ENCODE results near the gene ALPG. TPM values are rescaled to one million over a fixed set of nuclear protein-coding genes. Genes with fewer than 3 reads are reported as not detected.
"Not testable (repeated sequence)": the region's sequence is repeated elsewhere in the genome, so short reads cannot be mapped to it uniquely, and the experiment has no call there.

Gene ALPG
- total RNA-seq, 2 experiments from 2014 or later: not detected

- Mint-ChIP-seq H3K27me3 (peaks cover 66% of the 10 kb centered on the region), H3K4me1 (peaks cover 6% of the 10 kb centered on the region), H3K9me3 (no peaks in the 10 kb centered on the region), H3K36me3 (no peaks in the 10 kb centered on the region), H3K4me3 (peak overlapping the region; percentile 59), H3K27ac (no peak overlapping the region)
- peak; percentile 59 for DNase-seq
Observed at GRCh38 chr2:232418466-232419244, 12.0 kb downstream of the ALPG start.

- Mint-ChIP-seq H3K27ac (no peak overlapping the region), H3K27me3 (peaks cover 60% of the 10 kb centered on the region), H3K36me3 (no peaks in the 10 kb centered on the region), H3K9me3 (no peaks in the 10 kb centered on the region), H3K4me3 (peak overlapping the region; percentile 59), H3K4me1 (peaks cover 5% of the 10 kb centered on the region)
- peak; percentile 37 for DNase-seq
Observed at GRCh38 chr2:232419245-232420072, 12.8 kb downstream of the ALPG start.

DNA sequence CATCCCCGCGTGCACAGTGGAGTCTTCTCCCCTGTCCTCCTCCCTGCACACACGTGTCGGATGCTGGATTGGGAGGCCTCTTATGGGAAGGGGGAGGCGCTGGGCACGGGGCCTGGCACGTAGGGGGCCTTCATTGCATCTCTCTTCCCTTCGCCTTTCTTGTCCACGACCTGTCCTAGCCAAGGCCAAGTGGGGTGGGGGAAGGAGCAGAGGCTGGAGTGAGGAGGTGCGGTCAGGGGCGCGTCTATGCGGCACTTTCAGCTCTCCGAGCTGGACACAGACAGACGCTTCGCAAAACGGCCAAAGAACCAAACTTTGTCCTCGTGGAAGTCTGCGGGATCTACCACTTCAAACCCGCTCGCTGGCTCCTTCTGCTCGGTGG is 13.4 kb downstream of the ALPG start:
- no peaks in the 10 kb centered on the region for H3K36me3 Mint-ChIP-seq
- no peak overlapping the region for H3K27ac Mint-ChIP-seq
- H3K4me3 Mint-ChIP-seq: no peak overlapping the region
- H3K9me3 Mint-ChIP-seq: no peaks in the 10 kb centered on the region
- peaks cover 5% of the 10 kb centered on the region for H3K4me1 Mint-ChIP-seq
- H3K27me3 Mint-ChIP-seq: peaks cover 62% of the 10 kb centered on the region
- DNase-seq: no peak

GRCh38 chr2:232420463-232421188 is 14.0 kb downstream of the ALPG start:
- H3K27me3 Mint-ChIP-seq: peaks cover 63% of the 10 kb centered on the region
- no peaks in the 10 kb centered on the region for H3K9me3 Mint-ChIP-seq
- H3K4me1 Mint-ChIP-seq: peaks cover 5% of the 10 kb centered on the region
- DNase-seq: peak; percentile 61
- no peak overlapping the region for H3K27ac Mint-ChIP-seq
- peak overlapping the region; percentile 54 for H3K4me3 Mint-ChIP-seq
- no peaks in the 10 kb centered on the region for H3K36me3 Mint-ChIP-seq

DNA sequence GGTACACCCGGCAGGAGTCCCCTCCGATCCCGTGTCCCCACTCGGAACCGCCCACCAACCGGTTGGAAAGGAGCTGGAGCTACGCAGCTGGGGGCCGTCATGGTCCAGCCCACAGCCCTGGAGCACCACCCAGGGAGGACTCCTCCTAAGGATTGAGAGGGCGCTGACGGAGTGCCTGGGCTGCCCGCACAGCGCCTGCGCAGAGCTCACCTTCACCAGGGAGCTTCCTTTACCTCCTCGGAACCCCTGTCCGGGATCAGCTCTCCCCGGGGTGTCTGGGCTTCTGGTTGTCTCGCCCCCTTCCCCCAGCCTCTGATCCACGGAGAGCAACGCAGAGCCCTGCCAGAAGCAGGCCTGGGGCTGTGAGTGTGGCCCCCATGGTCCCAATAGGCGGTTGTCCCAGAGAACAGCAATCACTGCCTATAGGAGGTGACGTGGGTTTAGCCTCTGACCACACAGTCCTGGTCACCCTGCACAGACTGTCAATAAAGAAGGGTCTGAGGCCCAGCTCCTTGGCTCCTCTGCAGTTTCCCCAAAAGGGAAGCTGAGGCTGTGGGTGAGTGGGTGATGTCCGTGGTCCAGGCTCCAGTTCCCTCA is 14.6 kb downstream of the ALPG start:
- peaks cover 58% of the 10 kb centered on the region for H3K27me3 Mint-ChIP-seq
- H3K4me1 Mint-ChIP-seq: peaks cover 5% of the 10 kb centered on the region
- no peaks in the 10 kb centered on the region for H3K36me3 Mint-ChIP-seq
- no peak overlapping the region for H3K27ac Mint-ChIP-seq
- DNase-seq: peak; percentile 15
- peak overlapping the region; percentile 34 for H3K4me3 Mint-ChIP-seq
- no peaks in the 10 kb centered on the region for H3K9me3 Mint-ChIP-seq

GRCh38 chr2:232422051-232422450 is 15.4 kb downstream of the ALPG start:
- peaks cover 53% of the 10 kb centered on the region for H3K27me3 Mint-ChIP-seq

DNA sequence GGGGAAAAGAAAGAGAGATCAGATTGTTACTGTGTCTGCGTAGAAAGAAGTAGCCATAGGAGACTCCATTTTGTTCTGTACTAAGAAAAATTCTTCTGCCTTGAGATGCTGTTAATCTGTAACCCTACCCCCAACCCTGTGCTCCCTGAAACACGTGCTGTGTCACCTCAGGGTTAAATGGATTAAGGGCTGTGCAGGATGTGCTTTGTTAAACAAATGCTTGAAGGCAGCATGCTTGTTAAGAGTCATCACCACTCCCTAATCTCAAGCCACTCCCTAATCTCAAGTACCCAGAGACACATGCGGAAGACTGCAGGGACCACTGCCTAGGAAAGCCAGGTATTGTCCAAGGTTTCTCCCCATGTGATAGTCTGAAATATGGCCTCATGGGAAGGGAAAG is 16.4 kb downstream of the ALPG start:
- H3K36me3 Mint-ChIP-seq, DNase-seq, H3K9me3 Mint-ChIP-seq, H3K27ac Mint-ChIP-seq, H3K4me3 Mint-ChIP-seq, H3K4me1 Mint-ChIP-seq: not testable (repeated sequence)
- H3K27me3 Mint-ChIP-seq: peaks cover 52% of the 10 kb centered on the region

More at GRCh38 chr2:232422051-232422450, 15.4 kb downstream of the ALPG start:
- no peaks in the 10 kb centered on the region for H3K9me3 Mint-ChIP-seq
- H3K27ac Mint-ChIP-seq: no peak overlapping the region
- no peaks in the 10 kb centered on the region for H3K36me3 Mint-ChIP-seq
- H3K4me3 Mint-ChIP-seq: no peak overlapping the region
- DNase-seq: no peak
- H3K4me1 Mint-ChIP-seq: peaks cover 5% of the 10 kb centered on the region

- not testable (repeated sequence) for H3K4me1 Mint-ChIP-seq, H3K4me3 Mint-ChIP-seq, H3K36me3 Mint-ChIP-seq, DNase-seq, H3K9me3 Mint-ChIP-seq, H3K27ac Mint-ChIP-seq
- H3K27me3 Mint-ChIP-seq: peaks cover 48% of the 10 kb centered on the region
Observed at GRCh38 chr2:232423407-232423806, 16.8 kb downstream of the ALPG start.

DNA sequence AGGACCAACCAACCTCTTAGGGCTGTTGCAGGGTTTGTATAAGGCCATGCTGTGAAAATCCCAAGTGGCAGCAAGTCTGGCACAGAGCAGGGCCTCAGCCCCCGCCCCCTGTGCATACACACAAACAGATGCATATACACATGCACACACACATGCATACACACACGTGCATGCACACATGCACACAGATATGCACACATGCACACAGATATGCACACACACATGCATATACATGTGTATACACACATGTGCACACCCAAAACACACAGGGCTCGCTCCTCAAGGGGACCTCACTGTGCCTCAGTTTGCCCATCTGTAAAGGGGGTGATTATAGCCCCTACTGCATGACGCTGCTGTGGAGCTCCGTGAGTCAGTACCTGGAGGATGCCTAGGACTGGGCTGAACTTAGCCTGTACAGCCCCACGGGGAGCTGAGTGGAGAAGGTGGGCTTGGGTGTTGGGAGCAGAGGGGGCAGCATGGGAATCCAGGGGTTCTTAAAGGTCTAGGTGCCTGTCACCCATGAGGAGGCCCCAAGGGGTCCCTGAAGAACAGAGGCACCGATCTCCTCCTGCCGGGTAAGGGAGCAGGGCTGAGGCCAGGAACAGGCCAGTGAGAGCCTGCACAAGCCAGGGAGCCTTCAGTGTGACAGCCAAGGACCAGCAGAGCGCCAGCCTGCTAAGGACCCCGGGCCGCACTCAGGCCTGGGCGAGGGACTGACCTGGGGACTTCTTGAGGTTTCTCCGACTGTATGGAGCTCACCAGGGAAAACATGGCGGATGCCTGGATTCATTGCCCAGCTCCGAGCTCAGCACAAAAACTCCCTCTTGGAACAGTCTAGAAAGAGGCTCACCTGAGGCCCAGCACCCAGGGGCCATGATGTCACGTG is 25.3 kb downstream of the ALPG start:
- no peaks in the 10 kb centered on the region for H3K27me3 Mint-ChIP-seq
- no peaks in the 10 kb centered on the region for H3K36me3 Mint-ChIP-seq
- no peaks in the 10 kb centered on the region for H3K4me1 Mint-ChIP-seq
- H3K4me3 Mint-ChIP-seq: no peak overlapping the region
- H3K27ac Mint-ChIP-seq: no peak overlapping the region
- DNase-seq: no peak
- no peaks in the 10 kb centered on the region for H3K9me3 Mint-ChIP-seq

DNA sequence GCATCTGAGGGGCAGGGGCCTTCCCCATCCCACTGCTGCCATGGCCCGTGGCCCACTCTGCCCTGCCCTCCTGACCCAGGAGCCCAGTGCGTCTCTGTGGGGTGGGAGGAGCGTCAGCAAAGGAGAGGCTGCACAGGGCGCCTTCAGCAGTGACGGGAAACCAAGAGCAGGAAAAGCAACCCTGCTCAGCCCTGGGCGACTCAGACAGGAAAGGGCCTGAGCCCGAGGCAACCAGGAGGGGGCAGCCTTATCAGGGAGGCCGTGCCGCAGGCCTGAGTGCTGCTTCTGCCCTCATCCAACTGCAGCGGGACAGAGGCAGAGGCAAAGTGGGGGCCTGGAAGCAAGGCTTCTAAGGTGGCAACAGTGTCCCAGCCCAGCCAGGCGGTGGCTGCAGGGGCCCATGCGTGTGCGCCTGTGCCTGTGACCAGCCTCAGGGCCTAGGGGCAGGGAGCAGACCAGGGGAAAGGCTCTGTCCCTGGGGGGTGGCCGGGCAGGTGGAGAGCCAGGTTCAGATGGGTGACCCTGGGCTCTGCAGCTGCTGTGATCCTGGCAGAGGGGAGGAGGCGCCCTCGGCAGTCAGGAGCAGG is 26.0 kb downstream of the ALPG start:
- Mint-ChIP-seq H3K4me3 (no peak overlapping the region), H3K27me3 (no peaks in the 10 kb centered on the region), H3K9me3 (no peaks in the 10 kb centered on the region), H3K36me3 (no peaks in the 10 kb centered on the region), H3K27ac (no peak overlapping the region), H3K4me1 (no peaks in the 10 kb centered on the region)
- no peak for DNase-seq

DNA sequence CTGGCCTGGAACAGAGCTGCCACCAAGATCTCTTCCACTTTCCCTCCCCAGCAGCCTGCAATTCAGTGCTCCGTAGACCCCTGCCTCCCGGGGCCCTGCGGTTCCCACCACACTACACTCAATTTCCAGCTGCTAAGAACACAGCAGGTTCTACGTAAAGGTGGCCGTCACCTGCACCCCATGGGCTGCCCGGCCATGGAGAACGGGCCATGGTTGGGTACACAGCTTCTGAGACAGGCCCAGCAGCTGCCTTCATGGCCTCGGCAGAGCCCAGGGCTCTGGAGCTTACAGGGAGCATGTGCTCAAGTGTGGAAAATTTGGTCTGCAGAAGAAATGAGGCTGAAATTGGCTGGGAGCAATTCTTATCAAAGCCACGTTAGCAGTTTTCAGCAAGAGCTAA is 27.0 kb downstream of the ALPG start:
- not testable (repeated sequence) for H3K9me3 Mint-ChIP-seq, H3K27me3 Mint-ChIP-seq, H3K36me3 Mint-ChIP-seq, H3K4me1 Mint-ChIP-seq, H3K4me3 Mint-ChIP-seq, H3K27ac Mint-ChIP-seq, DNase-seq

- no peak for DNase-seq
Observed at GRCh38 chr2:232434091-232434490, 27.4 kb downstream of the ALPG start.

DNA sequence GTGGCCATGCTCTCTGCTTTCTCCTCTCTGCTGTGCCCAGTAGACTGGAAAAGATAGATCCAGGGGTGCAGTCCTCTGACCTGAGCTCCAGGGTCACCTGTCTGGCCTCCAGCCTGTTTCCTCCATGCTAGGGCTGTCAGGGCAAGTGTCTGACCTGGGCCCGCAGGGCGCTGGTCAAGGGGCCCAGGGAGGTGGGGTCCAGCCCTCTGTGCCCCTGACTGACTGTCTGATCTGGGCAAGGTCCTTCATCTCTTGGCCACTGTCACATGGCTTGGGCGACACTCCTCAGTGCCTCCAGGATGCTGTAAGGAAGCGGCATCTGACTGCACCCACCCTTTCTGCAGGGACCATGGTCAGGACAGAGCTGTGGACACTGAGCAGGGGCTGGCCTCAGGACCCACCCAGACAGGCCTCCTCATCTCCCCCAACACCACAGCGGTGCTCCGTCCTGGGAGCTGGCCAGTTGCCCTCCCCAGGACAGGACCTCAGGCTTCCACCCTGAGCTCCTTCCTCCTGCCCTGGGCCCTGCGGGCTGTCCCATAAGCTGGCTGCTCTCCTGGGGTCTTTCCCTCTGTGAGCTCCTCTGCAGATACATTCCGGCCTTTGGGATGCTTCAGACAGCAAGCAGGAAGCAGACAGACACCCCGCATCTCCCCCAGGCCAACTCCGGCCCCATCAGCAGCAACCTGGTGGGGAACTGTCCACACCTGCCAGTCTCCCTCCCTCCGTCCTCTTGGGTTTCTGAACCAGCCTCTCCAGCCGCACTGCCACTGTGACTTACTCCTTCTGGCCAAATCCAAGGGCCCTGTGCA is 28.1 kb downstream of the ALPG start:
- Mint-ChIP-seq H3K36me3 (no peaks in the 10 kb centered on the region), H3K4me3 (no peak overlapping the region), H3K9me3 (no peaks in the 10 kb centered on the region), H3K27me3 (no peaks in the 10 kb centered on the region), H3K27ac (no peak overlapping the region), H3K4me1 (no peaks in the 10 kb centered on the region)
- DNase-seq: no peak

More at GRCh38 chr2:232434091-232434490, 27.4 kb downstream of the ALPG start:
- Mint-ChIP-seq H3K4me1 (no peaks in the 10 kb centered on the region), H3K9me3 (no peaks in the 10 kb centered on the region), H3K27me3 (no peaks in the 10 kb centered on the region), H3K4me3 (no peak overlapping the region), H3K36me3 (no peaks in the 10 kb centered on the region), H3K27ac (no peak overlapping the region)
